Pancreas (tissue), 10 donors: ENCODE results near the gene GSK3A. TPM values are rescaled to one million over a fixed set of nuclear protein-coding genes. Genes with fewer than 3 reads are reported as not detected.

ENCODE experiments used
- ATAC-seq, 4 donors: fragments of 200-7000 bp; cut with Tn5 transposase; one replicate each; pipeline versions ENCODE4 v1.8.0 to v1.9.1; 2020; ENCODE audit warnings: mild to moderate bottlenecking in 4 of 4, moderate library complexity in 4 of 4
- DNase-seq, 6 donors: peaks; one replicate each; pipeline ENCODE4 v3.0.0-alpha.2; 2020
- FAIRE-seq: peaks from 2 replicates; lab custom pipeline; 2012; peaks lifted over from hg19 to GRCh38; lab: Jason Lieb, UNC
- H3K27ac ChIP-seq, 4 donors: fragments of 200-600 bp; sonication (generic); 1 replicate in 3 of 4; 2 replicates in 1 of 4; pipeline versions ENCODE4 v1.5.0 to v1.8.0; 2020
- H3K27me3 ChIP-seq, 4 donors: fragments of 200-600 bp; one replicate each; pipeline ENCODE4 v1.8.0; 2021
- H3K36me3 ChIP-seq, 3 donors: fragments of 200-600 bp; sonication (generic) in 1 of 3; one replicate each; pipeline versions ENCODE4 v1.5.0 to v1.8.0; 2020 to 2021
- H3K4me1 ChIP-seq, 3 donors: fragments of 200-600 bp; one replicate each; pipeline ENCODE4 v1.8.0; 2021
- H3K4me3 ChIP-seq, 4 donors: fragments of 200-600 bp; sonication (generic) in 2 of 4; one replicate each; pipeline versions ENCODE4 v1.5.0 to v1.8.0; 2020 to 2021
- H3K9me3 ChIP-seq, 4 donors: fragments of 200-600 bp; one replicate each; pipeline ENCODE4 v1.8.0; 2021
- CTCF ChIP-seq, 4 donors: fragments of 200-600 bp; sonication (generic) in 3 of 4; IDR thresholded peaks; one replicate each; pipeline versions ENCODE4 v1.5.0 to v1.8.0; 2021; ENCODE audit warnings: antibody characterized with exemption in 4 of 4
- WGBS, 2 donors: extraction: QIAGEN DNeasy Blood & Tissue Kit; methylation state at CpG; one replicate each; pipeline ENCODE4 v1.1.7; 2013; 5-methylcytosine and 5-hydroxymethylcytosine counted together
- intact Hi-C, 3 donors: fragments of 100-400 bp; cut with DNase I; formaldehyde crosslinking; loops; one replicate each; pipeline versions ENCODE4 v1.11.1 to v1.14.2; 2022
- polyA plus RNA-seq, 2 donors: library from polyadenylated mRNA; stranded (reverse); fragments of 200-250 nt; gene quantifications; one replicate each; pipeline ENCODE4 v1.2.3, GENCODE V29; 2013
- total RNA-seq, 6 donors: library from RNA; stranded (reverse); fragmentation: NEBNext Ultra II Directional in 4 of 6; extraction: Animal tissue kit (Norgen Biotek cat#: 25700) in 4 of 6; gene quantifications; one replicate each; pipeline versions ENCODE4 v1.2.1 to v1.2.4, GENCODE V29; 2021 to 2023
- donor health status: healthy with polysubstance abuse.
- donor health status: DM: no; HTN: no; CAD: no; lungs with moderate emphysema.
- donor health status: DM: no; HTN: no; CAD: no.
- donor health status: control.
- donor health status: control.
- donor health status: Bipolar disorder and iron deficiency.
- donor health status: DM: yes; HTN: yes; CAD: no.
- donor health status: DM: no; HTN: no; CAD: no.
- donor health status: DM: no; HTN: no; CAD: no.
- donor health status: DM: yes; HTN: yes; CAD: no.

Gene GSK3A
- total and polyA plus RNA-seq, 8 donors, result 9.9 to 27.6 (median 15.9) TPM

GRCh38 chr19:42247640-42248199, 5.3 kb upstream of the GSK3A start:
- H3K4me3 ChIP-seq, result no peak overlapping the region
- ATAC-seq, result no peak
- no peaks in the 10 kb centered on the region for H3K9me3 ChIP-seq
- DNase-seq, result peak in 2 of 6 donors; percentile 30 to 55
- WGBS, 2 donors, result 90 to 93% methylated on average over 6 of the region's 6 CpGs
- no peaks in the 10 kb centered on the region for H3K27me3 ChIP-seq
- H3K36me3 ChIP-seq, result peaks cover 0 to 15% (median 9%) of the 10 kb centered on the region in 3 donors
- H3K4me1 ChIP-seq, result peaks cover 0 to 17% (median 0%) of the 10 kb centered on the region in 3 donors
- H3K27ac ChIP-seq, result no peak overlapping the region
- intact Hi-C loops, result loop anchor here in 1 of 3 donors (10.0 kb wide), 2 partner anchors 47 to 187 kb away; no protein-coding TSS in a partner anchor
- FAIRE-seq, result no peak
- no peak for TF ChIP-seq CTCF (IDR thresholded peaks at IDR 0.05)

GRCh38 chr19:42246922-42247639, 4.7 kb upstream of the GSK3A start:
- no peak for FAIRE-seq
- TF ChIP-seq CTCF (IDR thresholded peaks at IDR 0.05), result no peak
- no peaks in the 10 kb centered on the region for H3K9me3 ChIP-seq
- peaks cover 0 to 15% (median 9%) of the 10 kb centered on the region in 3 donors for H3K36me3 ChIP-seq
- DNase-seq, result no peak
- H3K4me1 ChIP-seq, result peaks cover 0 to 11% (median 0%) of the 10 kb centered on the region in 3 donors
- no peak overlapping the region for H3K27ac ChIP-seq
- ATAC-seq, result no peak
- 67 to 71% methylated on average over 7 of the region's 7 CpGs for WGBS, 2 donors
- no peak overlapping the region for H3K4me3 ChIP-seq
- intact Hi-C loops, result loop anchor here in 1 of 3 donors (10.0 kb wide), 2 partner anchors 48 to 188 kb away; no protein-coding TSS in a partner anchor
- H3K27me3 ChIP-seq, result no peaks in the 10 kb centered on the region

- no peak for FAIRE-seq
Measured at GRCh38 chr19:42246143-42246921, 3.9 kb upstream of the GSK3A start.

GRCh38 chr19:42245231-42245630, 2.8 kb upstream of the GSK3A start:
- Histone ChIP-seq H3K27ac (peak overlapping the region in 1 of 4 donors; percentile 92), H3K9me3 (no peaks in the 10 kb centered on the region), H3K36me3 (peaks cover 0 to 15% (median 9%) of the 10 kb centered on the region in 3 donors), H3K27me3 (no peaks in the 10 kb centered on the region), H3K4me3 (no peak overlapping the region), H3K4me1 (peaks cover 0 to 16% (median 7%) of the 10 kb centered on the region in 3 donors)
- no peak for TF ChIP-seq CTCF (IDR thresholded peaks at IDR 0.05)
- peak in 1 of 6 donors; percentile 51 for DNase-seq
- intact Hi-C loops, result loop anchor here in 1 of 3 donors (10.0 kb wide), 2 partner anchors 50 to 190 kb away; no protein-coding TSS in a partner anchor
- WGBS, 2 donors, result 62 to 65% methylated on average over 10 of the region's 10 CpGs
- no peak for FAIRE-seq
- ATAC-seq, result no peak

More at GRCh38 chr19:42246143-42246921, 3.9 kb upstream of the GSK3A start:
- intact Hi-C loops, result loop anchor here in 1 of 3 donors (10.0 kb wide), 2 partner anchors 48 to 188 kb away; no protein-coding TSS in a partner anchor
- H3K4me3 ChIP-seq, result no peak overlapping the region
- H3K4me1 ChIP-seq, result peaks cover 0 to 8% (median 2%) of the 10 kb centered on the region in 3 donors
- DNase-seq, result peak; percentile 66 to 87 (median 76)
- no peak for ATAC-seq
- H3K27me3 ChIP-seq, result no peaks in the 10 kb centered on the region
- H3K36me3 ChIP-seq, result peaks cover 0 to 15% (median 9%) of the 10 kb centered on the region in 3 donors
- H3K9me3 ChIP-seq, result no peaks in the 10 kb centered on the region
- H3K27ac ChIP-seq, result peak overlapping the region in 1 of 4 donors; percentile 17
- WGBS, 2 donors, result 26 to 32% methylated on average over 10 of the region's 10 CpGs
- TF ChIP-seq CTCF (IDR thresholded peaks at IDR 0.05), result peak; percentile 18 to 33 (median 23)
